Keratinocyte (primary cell): ENCODE data around the gene CMKLR1. TPM values are rescaled to one million over a fixed set of nuclear protein-coding genes. Genes with fewer than 3 reads are reported as not detected.

Source experiments
- DNase-seq: peaks from one replicate; pipeline ENCODE4 v3.0.0-alpha.2; 2011; ENCODE audit warnings: low read depth, missing footprints, low spot score
- FAIRE-seq: peaks from 2 replicates; lab custom pipeline; 2011; peaks lifted over from hg19 to GRCh38; lab: Jason Lieb, UNC
- H2AFZ ChIP-seq: 2 replicates; pipeline ENCODE4 v1.6.0; 2012; ENCODE audit warnings: low read length, control low read depth, inconsistent platforms; ENCODE audit not compliant: control insufficient read depth
- H3K27ac ChIP-seq: 2 replicates; pipeline ENCODE4 v1.5.1; 2011; ENCODE audit warnings: low read length; ENCODE audit not compliant: control insufficient read depth, insufficient read depth
- H3K27me3 ChIP-seq: 3 replicates; pipeline ENCODE4 v1.6.0; 2011; ENCODE audit warnings: low read length; ENCODE audit not compliant: control insufficient read depth, insufficient read depth; ENCODE audit errors: extremely low read depth
- H3K36me3 ChIP-seq, 2 experiments: 2 replicates in 1 of 2; 3 replicates in 1 of 2; pipeline ENCODE4 v1.5.1; 2011; ENCODE audit warnings: low read length in 2 of 2, mild to moderate bottlenecking in 1 of 2; ENCODE audit not compliant: control insufficient read depth in 2 of 2, insufficient read depth in 2 of 2; ENCODE audit errors: extremely low read depth in 1 of 2
- H3K4me1 ChIP-seq: 3 replicates; pipeline ENCODE4 v1.5.1; 2011; ENCODE audit warnings: low read length; ENCODE audit not compliant: control insufficient read depth, insufficient read depth; ENCODE audit errors: extremely low read depth
- H3K4me2 ChIP-seq: 3 replicates; pipeline ENCODE4 v1.6.0; 2011; ENCODE audit warnings: low read depth, low read length; ENCODE audit not compliant: control insufficient read depth, insufficient read depth; ENCODE audit errors: extremely low read depth
- H3K4me3 ChIP-seq, 3 experiments: fragments of 200-600 bp in 1 of 3; sonication (generic) in 1 of 3; 2 replicates in 2 of 3; 3 replicates in 1 of 3; pipeline ENCODE4 v1.5.1; 2011 to 2016; ENCODE audit warnings: low read length in 3 of 3, mild to moderate bottlenecking in 3 of 3, control low read depth in 2 of 3, inconsistent platforms in 1 of 3, low read depth in 1 of 3, mixed read lengths in 1 of 3, mixed run types in 1 of 3, moderate library complexity in 1 of 3; ENCODE audit not compliant: control insufficient read depth in 2 of 3, insufficient read depth in 2 of 3; ENCODE audit errors: extremely low read depth in 1 of 3
- H3K79me2 ChIP-seq: 2 replicates; pipeline ENCODE4 v1.6.0; 2012; ENCODE audit warnings: low read length; ENCODE audit not compliant: control insufficient read depth, insufficient read depth
- H3K9ac ChIP-seq: 3 replicates; pipeline ENCODE4 v1.6.0; 2011; ENCODE audit warnings: low read length; ENCODE audit not compliant: control insufficient read depth, insufficient read depth; ENCODE audit errors: extremely low read depth
- H3K9me1 ChIP-seq: 3 replicates; pipeline ENCODE4 v1.6.0; 2011; ENCODE audit warnings: low read length; ENCODE audit not compliant: control insufficient read depth, insufficient read depth; ENCODE audit errors: extremely low read depth
- H3K9me3 ChIP-seq: 2 replicates; pipeline ENCODE4 v1.5.1; 2012; ENCODE audit warnings: low read depth, low read length; ENCODE audit not compliant: control insufficient read depth
- H4K20me1 ChIP-seq: 3 replicates; pipeline ENCODE4 v1.6.0; 2011; ENCODE audit warnings: low read length; ENCODE audit not compliant: control insufficient read depth, insufficient read depth; ENCODE audit errors: extremely low read depth
- CTCF ChIP-seq, 3 experiments: IDR thresholded peaks in 1 of 3; conservative IDR thresholded peaks in 1 of 3; optimal IDR thresholded peaks in 1 of 3; 2 replicates in 2 of 3; 3 replicates in 1 of 3; pipeline versions ENCODE3 to v1.5.1; 2011; ENCODE audit warnings: low read length in 3 of 3, mild to moderate bottlenecking in 3 of 3, moderate library complexity in 2 of 3, control low read depth in 1 of 3, inconsistent platforms in 1 of 3; ENCODE audit not compliant: insufficient read depth in 2 of 3; ENCODE audit errors: extremely low read depth in 1 of 3
- EZH2 ChIP-seq: IDR thresholded peaks from one replicate; pipeline ENCODE4 v1.6.1; 2012; ENCODE audit warnings: inconsistent platforms, mild to moderate bottlenecking, low read length, moderate library complexity
- dilution Hi-C: fragments of 300-500 bp; cut with MboI; formaldehyde crosslinking; loops from one replicate; pipeline ENCODE4 v1.7.0; 2020; ENCODE audit warnings: low sequenced_read_pairs; ENCODE audit not compliant: extremely low pct_ligation_motif_present
- polyA plus RNA-seq, 5 experiments: library from polyadenylated mRNA; depleted of rRNA in 3 of 5; stranded (reverse) in 3 of 5; stranded (forward) in 1 of 5; unstranded in 1 of 5; fragments of >200 nt; gene quantifications; 1 replicate in 1 of 5; 2 replicates in 3 of 5; 3 replicates in 1 of 5; pipeline versions ENCODE4 v1.2.1 to v1.2.3, GENCODE V29; 2011 to 2012; ENCODE audit warnings: missing spikeins in 2 of 5, low read depth in 1 of 5, low replicate concordance in 1 of 5

Gene CMKLR1
- polyA plus RNA-seq, 1 donor (not counting 4 experiments of a cell fraction or from before 2014, with no cell fraction given), result not detected

- no peak overlapping the region for H3K4me3 ChIP-seq
- TF ChIP-seq CTCF (optimal IDR thresholded peaks at IDR 0.05 in 1 of 3, IDR thresholded peaks at IDR 0.05 in 1 of 3, conservative IDR thresholded peaks at IDR 0.05 in 1 of 3; ENCODE audit: extremely low read depth in 1 of 3, insufficient read depth in 2 of 3, low read length in 3 of 3), result no peak
- TF ChIP-seq EZH2, result no peak
- no peak for DNase-seq
- H3K27me3 ChIP-seq, result no peaks in the 10 kb centered on the region
- H3K79me2 ChIP-seq, result no peaks in the 10 kb centered on the region
- no peak overlapping the region for H3K4me2 ChIP-seq
- H3K4me1 ChIP-seq, result no peaks in the 10 kb centered on the region
- no peaks in the 10 kb centered on the region for H3K9me1 ChIP-seq
- H3K36me3 ChIP-seq, result no peaks in the 10 kb centered on the region
- H3K9me3 ChIP-seq, result no peaks in the 10 kb centered on the region
- no peak overlapping the region for H3K27ac ChIP-seq
- H2AFZ ChIP-seq, result no peak overlapping the region
- H3K9ac ChIP-seq, result no peak overlapping the region
- dilution Hi-C loops, result no loop called here
- no peak for FAIRE-seq
- no peaks in the 10 kb centered on the region for H4K20me1 ChIP-seq
These were observed 71.7 kb downstream of the CMKLR1 start for GRCh38 chr12:108267450-108267849.

- Histone ChIP-seq H2AFZ (no peak overlapping the region), H3K9me3 (no peaks in the 10 kb centered on the region), H3K4me3 (no peak overlapping the region), H3K27ac (no peak overlapping the region), H3K36me3 (no peaks in the 10 kb centered on the region), H3K4me1 (no peaks in the 10 kb centered on the region), H3K27me3 (no peaks in the 10 kb centered on the region), H4K20me1 (no peaks in the 10 kb centered on the region), H3K9ac (no peak overlapping the region), H3K4me2 (no peak overlapping the region), H3K79me2 (no peaks in the 10 kb centered on the region), H3K9me1 (no peaks in the 10 kb centered on the region)
- TF ChIP-seq EZH2 (no peak), CTCF (optimal IDR thresholded peaks at IDR 0.05 in 1 of 3, IDR thresholded peaks at IDR 0.05 in 1 of 3, conservative IDR thresholded peaks at IDR 0.05 in 1 of 3; ENCODE audit: extremely low read depth in 1 of 3, insufficient read depth in 2 of 3, low read length in 3 of 3) (no peak)
- no peak for DNase-seq
- dilution Hi-C loops, result no loop called here
- FAIRE-seq, result no peak
These were observed 73.0 kb downstream of the CMKLR1 start for GRCh38 chr12:108266131-108266530.
